Stimulated activated CD8-positive, alpha-beta memory T cell treated with anti-CD3 and anti-CD28 coated beads, Interleukin-15, amount 100 ng/mL, for 24 hours (primary cell): ENCODE data around the gene NIPA2.

Source experiments
- DNase-seq: peaks from one replicate; pipeline ENCODE4 v3.0.0-alpha.2; 2020; ENCODE audit warnings: low read depth

Gene NIPA2

DNA sequence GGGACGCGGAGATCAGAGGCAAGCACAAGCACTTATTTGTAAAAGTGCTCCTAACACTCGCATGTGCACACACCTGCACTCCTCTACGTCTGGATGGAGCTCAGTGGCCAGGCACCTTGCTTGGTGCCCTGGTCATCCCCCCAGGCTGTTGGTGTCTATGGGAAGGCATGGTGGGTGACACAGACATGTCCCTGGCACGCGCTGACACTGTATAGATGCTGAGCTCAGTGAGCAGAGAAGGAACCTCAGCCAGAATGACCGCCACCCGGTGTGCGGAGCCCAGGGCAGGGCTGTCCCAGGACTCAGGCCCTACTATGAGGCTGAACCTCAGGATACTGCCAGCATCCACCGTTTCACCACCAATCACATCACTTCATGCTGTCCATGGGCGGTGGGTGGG, 64.5 kb downstream of the NIPA2 start:
- DNase-seq: no peak

DNA sequence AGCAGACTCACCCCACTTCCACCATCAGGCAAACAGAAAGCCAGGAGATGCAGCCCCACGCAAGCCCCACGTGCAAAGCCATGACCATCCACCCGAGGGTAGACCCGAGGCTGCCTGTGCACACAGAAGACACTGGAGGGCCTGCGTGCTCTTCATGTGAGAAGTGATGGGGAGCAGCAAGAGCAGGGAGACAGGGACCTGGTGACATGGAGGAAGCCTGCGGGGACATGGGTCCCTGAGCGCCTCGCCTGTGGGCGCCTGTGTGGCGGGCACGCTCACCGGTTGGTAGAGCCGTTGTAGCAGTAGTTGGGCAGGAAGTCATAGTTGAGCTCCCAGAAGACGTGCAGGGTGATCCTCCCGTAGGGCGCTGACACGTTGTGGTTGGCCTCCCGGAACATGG, 65.0 kb downstream of the NIPA2 start:
- DNase-seq: no peak

DNA sequence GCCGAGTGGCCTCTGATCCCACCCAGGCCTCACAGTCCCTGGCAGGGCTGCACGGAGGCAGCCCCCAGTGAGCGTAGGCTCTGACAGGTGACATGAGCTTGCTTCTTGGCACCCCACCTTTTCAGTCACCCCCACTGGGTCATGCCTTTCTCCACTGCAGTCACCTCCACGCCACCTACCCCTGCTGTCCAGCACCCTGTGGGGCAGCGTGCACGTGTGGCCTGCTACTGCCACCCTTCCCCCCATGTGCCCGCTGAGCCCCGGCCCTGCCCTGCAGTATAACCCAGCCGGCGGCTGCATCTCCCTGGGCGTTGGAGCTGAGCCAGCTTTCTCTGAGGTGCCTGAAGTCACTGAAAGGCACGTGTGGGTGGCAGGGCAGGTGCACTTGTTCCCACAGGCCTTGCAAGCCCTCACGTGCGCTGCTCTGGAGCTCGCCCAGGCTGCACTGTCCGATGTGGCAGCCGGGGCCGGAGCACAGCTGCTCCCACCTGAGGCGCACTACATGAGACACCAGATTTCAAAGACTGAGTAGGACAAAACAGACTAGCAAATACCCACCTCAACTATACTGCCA, 65.6 kb downstream of the NIPA2 start:
- DNase-seq: no peak

DNA sequence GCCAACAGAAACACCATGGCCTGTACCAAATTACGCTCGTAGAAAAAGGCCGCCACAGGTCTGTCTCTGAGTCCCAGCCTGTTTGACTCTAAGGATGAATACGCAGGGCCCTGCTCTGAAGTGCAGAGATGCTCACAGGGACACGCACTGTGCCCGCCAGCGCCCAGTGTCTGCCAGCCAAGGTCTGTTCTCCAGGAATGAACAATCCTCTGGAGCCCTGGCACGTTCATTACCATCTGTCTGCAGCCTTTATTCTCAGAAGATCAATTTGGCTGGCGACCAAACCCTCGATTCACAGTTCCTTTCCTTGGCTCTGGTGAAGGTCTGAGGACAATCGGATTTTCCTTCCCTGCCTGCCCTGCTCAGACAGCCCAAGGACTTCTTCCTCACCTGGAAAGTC, 66.3 kb downstream of the NIPA2 start:
- no peak for DNase-seq

DNA sequence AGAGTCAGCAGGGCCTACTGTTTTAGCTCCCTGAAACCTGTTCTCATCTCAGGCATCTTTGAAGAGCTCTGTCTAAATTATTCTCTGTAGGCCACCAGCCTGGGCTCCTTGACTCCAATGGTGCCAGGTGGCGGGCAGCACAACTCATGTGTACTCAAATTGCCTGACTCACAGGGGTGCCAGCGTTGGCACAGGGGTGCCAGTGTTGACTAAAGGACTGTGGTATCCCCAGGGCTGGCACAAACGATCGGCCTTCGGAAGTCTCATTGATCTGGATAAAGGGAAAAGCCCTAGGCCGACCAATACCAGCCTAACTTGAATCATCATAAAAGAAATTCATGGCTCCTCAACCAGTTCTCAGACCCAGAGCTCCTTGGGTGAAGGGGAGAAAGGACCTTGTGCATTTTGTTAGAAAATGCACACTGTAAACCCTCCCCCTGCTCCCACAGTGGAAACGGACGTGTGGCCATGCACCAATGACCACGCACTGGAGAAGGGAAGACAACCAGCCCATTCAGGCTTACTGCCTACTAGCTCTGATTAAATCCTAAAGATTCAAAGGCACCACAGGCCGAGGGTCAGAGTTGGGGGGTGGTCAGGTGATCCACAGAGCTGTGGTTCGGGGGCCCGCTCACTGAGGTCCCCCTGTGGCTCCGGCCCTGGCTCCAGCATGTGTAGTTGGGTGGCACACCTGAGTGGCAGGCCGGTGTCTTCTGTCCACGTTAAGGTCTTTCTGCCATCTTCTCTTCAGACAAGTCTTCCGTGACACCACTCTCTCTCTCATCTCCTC, 68.9 kb downstream of the NIPA2 start:
- DNase-seq: no peak

DNA sequence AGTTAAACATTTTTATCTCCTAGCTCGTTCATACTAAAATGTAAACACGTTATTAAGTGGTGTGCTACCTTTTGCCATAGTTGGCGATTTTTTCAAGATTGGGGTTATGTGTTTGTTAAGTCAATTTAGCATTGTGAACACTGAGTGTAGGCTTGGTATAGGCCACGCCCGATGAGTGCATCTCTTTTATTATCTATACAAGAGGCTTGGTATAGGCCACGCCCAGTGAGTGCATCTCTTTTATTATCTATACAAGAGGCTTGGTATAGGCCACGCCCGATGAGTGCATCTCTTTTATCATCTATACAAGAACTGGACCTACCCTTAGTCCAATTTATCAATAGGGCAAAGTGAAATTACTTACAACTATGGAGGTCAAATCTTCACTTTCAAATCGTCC, 70.4 kb downstream of the NIPA2 start:
- DNase-seq: no peak

DNA sequence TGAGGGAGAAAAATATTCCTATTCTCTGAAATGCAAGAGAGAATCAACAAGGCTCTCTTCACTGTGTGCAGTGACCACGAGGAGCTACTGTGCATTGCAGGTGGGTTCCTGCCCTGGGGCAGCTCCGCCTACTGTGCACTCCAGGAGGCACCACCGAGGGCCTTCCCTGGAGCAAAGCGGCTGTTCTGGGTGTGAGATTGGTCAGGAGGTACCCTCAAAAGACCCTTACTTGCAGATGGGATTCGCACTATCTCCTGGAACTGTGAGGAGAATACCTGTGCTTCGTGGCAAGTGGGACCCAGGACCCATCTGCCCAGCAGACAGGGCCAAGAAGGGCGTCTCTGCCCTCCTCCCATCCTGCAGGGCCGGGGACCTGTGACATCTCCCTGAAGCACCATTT, 72.8 kb downstream of the NIPA2 start:
- DNase-seq: no peak

DNA sequence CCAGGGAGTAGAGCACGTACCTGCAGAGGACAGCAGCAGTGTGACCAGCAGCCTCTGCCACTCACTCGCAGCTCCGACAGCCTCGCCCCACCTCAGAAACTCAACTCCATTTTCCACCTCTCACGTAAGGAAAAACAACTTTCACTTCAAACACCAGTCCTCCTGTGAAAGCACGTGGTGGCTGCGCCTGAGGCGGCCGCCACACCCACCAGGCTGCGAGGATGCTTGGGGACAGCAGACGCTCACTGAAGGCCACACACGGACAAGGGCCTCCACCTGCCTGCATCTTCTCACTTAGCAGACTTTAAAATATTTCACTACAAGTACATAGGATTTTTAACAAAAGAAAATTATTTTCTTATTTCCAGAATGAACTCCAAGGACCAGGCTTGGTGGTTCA, 73.8 kb downstream of the NIPA2 start:
- no peak for DNase-seq

DNA sequence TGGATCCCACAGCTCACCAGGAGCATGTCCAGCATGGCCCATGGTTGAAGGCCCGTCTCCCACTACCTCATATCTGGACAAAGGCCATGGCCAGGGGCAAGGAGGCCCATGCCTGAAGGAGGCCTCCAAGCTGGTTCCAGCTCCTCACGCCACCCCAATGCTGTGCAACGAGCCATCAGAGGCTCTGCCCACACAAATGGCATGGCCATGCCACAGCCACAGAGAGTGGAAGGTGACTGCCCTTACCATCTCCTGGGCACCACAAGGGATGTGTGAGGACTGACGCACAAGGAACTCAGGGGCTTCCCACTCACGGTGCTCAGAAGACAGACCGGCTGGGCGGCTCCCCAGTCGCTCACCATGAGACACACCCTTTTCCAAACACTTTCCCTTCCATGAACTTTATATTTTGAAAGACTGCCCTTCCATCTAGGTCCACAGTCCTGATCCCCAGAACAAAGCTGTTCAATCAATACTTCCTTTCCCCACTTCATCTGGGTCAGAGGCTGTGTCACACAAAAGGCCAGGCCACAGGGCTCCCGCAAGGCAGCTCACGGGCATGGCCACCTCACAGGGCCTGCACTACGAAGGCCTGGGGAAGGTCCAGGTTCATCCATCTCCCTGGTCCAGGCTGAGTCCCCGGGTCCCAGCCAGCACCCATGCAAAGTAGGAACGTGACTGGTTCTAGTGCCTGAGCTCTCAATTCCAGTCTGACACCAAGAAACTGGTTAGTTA, 75.3 kb downstream of the NIPA2 start:
- DNase-seq: no peak

DNA sequence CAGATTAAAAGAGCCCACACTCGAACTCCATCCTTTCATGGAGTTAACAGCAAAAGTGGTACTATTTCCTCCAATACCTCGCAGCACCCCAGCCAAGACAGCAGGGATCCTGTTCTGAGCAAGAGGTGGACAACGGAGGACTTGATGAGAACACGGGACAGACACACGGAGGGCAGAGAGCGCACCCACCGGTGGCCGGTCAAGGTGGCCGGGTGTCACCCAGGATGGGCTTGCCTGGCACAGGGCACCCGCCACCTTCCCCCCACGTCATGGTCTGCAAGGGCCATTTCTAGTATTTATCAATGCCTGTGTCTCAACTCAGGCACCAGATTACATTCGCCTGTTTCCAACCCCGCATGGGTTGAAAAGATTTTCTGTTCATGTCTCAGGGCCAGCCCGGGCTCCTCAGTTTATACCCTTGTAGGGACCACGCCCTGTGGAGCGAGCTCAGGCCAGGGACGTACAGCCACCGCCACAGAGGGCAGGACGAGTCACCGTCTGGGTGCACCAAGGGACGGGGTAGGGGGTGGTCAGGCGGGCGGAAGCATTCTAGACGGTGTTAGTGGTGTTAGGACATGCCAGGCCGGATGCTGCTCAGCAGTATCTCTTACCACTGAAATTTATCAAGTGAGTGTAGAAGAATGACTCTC, 77.5 kb downstream of the NIPA2 start:
- DNase-seq: no peak

DNA sequence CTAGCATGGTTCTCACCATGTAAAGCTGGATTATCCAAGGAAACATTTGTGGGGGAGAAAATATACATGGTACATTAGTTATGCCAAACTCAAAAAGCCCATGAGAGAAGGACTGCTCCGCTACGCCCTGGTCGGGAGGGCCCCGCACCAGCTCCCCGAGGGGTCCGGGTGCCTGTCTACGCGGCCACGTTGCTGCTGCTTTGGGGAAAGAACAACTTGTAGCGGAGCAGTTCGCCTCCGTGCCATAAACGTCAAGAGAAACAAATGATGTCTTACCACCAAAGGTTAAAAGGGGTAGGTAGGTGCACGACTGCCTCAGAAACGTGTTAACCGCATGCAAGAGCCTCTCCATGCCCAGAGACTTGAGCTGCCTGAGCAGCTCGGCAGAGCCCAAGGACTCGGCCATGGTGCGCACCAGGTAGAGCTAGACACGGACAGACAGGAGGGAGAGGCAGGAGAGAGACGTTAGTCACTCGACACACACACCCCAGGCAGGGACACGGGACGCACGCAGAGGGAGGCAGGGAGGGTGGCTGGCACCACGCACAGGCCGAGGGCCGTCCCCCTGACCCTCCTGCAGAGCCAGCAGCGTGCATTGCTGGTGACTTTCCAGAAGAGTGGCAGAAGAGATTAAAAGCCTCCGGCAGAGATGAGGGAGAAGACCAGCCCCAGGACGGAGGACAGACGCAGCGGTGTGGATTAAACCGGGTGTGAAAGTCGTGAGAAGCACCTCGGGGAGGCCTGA, 78.3 kb downstream of the NIPA2 start:
- DNase-seq: no peak

DNA sequence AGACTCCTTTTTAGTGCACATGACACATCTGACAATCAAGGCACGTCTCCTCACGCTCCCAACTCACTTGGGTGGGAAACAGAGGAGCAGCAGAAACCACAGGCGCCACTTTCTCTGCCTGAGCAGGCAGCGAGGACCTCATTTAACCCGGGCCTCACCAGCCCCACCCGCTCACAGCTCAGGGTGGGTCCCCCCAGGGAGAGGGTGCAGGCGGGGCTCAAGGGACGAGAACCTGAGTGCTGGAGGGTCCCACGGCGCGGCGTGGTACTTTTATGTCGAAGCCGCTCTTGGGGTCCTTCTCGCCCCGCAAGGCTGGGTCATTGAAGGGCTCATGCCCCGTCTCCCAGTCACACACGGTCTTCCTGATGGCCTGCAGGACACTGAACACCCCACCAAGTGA, 79.1 kb downstream of the NIPA2 start:
- no peak for DNase-seq
